DMS153 treated with DMSO at 0.1 percent for 48 hours (cell line): ENCODE results near the gene ARHGAP23.

Source experiments
- DNase-seq: peaks from one replicate; lab custom pipeline; 2025; ENCODE audit not compliant: unreplicated experiment; lab: John Stamatoyannopoulos, UW

ARHGAP23 gene

GRCh38 chr17:38544839-38545209, 116.6 kb downstream of the ARHGAP23 start:
- no peak for DNase-seq

- no peak for DNase-seq
Measured at GRCh38 chr17:38545531-38546225, 117.4 kb downstream of the ARHGAP23 start.

- no peak for DNase-seq
Measured at GRCh38 chr17:38546396-38546795, 118.1 kb downstream of the ARHGAP23 start.

GRCh38 chr17:38547444-38547843, 119.2 kb downstream of the ARHGAP23 start:
- no peak for DNase-seq

GRCh38 chr17:38549285-38549684, 121.0 kb downstream of the ARHGAP23 start:
- DNase-seq, result no peak

GRCh38 chr17:38550661-38551060, 122.4 kb downstream of the ARHGAP23 start:
- DNase-seq, result no peak

- no peak for DNase-seq
Measured at GRCh38 chr17:38551121-38551520, 122.9 kb downstream of the ARHGAP23 start.

- no peak for DNase-seq
Measured at GRCh38 chr17:38552343-38552742, 124.1 kb downstream of the ARHGAP23 start.

- DNase-seq, result no peak
Measured at GRCh38 chr17:38554430-38555350, 126.4 kb downstream of the ARHGAP23 start.

- no peak for DNase-seq
Measured at GRCh38 chr17:38556239-38556638, 128.0 kb downstream of the ARHGAP23 start.

GRCh38 chr17:38557396-38557795, 129.1 kb downstream of the ARHGAP23 start:
- no peak for DNase-seq

- DNase-seq, result peak; percentile 94
Measured at GRCh38 chr17:38557836-38558727, 129.8 kb downstream of the ARHGAP23 start.

GRCh38 chr17:38558728-38559050, 130.4 kb downstream of the ARHGAP23 start:
- no peak for DNase-seq

GRCh38 chr17:38559051-38559879, 131.0 kb downstream of the ARHGAP23 start:
- DNase-seq, result peak; percentile 92

- DNase-seq, result no peak
Measured at GRCh38 chr17:38559880-38560230, 131.6 kb downstream of the ARHGAP23 start.

- DNase-seq, result no peak
Measured at GRCh38 chr17:38560503-38561318, 132.4 kb downstream of the ARHGAP23 start.

GRCh38 chr17:38561416-38562214, 133.4 kb downstream of the ARHGAP23 start:
- DNase-seq, result no peak
